IMR-90 (cell line): ENCODE measurements around the gene FAM110A.

Experiments used
- CEBPB ChIP-seq: IDR thresholded peaks from 2 replicates; pipeline ENCODE4 v1.6.1; 2012; ENCODE audit warnings: low read depth, low read length, improper control_type of control experiment
- FOS ChIP-seq: fragments of 150-350 bp; IDR thresholded peaks from 2 replicates; pipeline ENCODE4 v1.6.1; 2016; ENCODE audit warnings: low read depth, low read length
- MAFK ChIP-seq: IDR thresholded peaks from 2 replicates; pipeline ENCODE4 v1.6.1; 2012; ENCODE audit warnings: low read depth, low read length, improper control_type of control experiment
- POLR2A ChIP-seq: IDR thresholded peaks from 2 replicates; pipeline ENCODE4 v1.6.1; 2012; ENCODE audit warnings: mild to moderate bottlenecking, low read depth, low read length
- RAD21 ChIP-seq: IDR thresholded peaks from 2 replicates; pipeline ENCODE4 v1.6.1; 2012; ENCODE audit warnings: low read length, improper control_type of control experiment
- RCOR1 ChIP-seq: IDR thresholded peaks from 2 replicates; pipeline ENCODE4 v1.6.1; 2012; ENCODE audit warnings: mild to moderate bottlenecking, low read length, improper control_type of control experiment; ENCODE audit not compliant: insufficient replicate concordance
- SMC3 ChIP-seq: fragments of 150-350 bp; IDR thresholded peaks from 2 replicates; pipeline ENCODE4 v1.6.1; 2016; ENCODE audit warnings: low read depth, mild to moderate bottlenecking, antibody characterized with exemption, low read length, moderate library complexity
- TF ChIP-seq, protein P1 (sequence below): conservative IDR thresholded peaks from 2 replicates; pipeline ENCODE4 v1.5.1; 2012; ENCODE audit warnings: mild to moderate bottlenecking, low read depth, low read length, improper control_type of control experiment
- TF ChIP-seq, protein P2 (sequence below): fragments of 150-350 bp; IDR thresholded peaks from 2 replicates; pipeline ENCODE4 v1.6.1; 2017; ENCODE audit warnings: mild to moderate bottlenecking, antibody characterized with exemption, low read length, low read depth

DNA sequence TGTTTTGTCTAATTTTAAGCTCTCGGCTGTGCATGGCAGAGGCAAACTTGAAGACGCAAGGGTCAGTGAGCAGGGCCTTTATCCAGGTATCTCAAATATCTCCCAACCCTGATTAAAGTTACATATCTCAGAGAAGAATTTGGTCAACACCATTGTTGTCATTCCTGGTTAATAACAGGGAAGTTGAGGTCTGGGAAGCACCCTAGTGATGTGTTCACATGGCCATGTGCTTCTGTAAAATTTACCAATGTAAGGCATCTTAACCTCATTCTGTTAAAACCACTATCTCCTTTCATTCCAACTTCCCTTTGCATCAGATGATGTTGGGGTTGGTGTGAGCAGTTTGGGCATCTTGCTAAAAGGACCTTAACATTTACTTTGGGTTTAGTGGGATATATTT, 4.0 kb upstream of the FAM110A start:
- TF ChIP-seq, protein P1, sequence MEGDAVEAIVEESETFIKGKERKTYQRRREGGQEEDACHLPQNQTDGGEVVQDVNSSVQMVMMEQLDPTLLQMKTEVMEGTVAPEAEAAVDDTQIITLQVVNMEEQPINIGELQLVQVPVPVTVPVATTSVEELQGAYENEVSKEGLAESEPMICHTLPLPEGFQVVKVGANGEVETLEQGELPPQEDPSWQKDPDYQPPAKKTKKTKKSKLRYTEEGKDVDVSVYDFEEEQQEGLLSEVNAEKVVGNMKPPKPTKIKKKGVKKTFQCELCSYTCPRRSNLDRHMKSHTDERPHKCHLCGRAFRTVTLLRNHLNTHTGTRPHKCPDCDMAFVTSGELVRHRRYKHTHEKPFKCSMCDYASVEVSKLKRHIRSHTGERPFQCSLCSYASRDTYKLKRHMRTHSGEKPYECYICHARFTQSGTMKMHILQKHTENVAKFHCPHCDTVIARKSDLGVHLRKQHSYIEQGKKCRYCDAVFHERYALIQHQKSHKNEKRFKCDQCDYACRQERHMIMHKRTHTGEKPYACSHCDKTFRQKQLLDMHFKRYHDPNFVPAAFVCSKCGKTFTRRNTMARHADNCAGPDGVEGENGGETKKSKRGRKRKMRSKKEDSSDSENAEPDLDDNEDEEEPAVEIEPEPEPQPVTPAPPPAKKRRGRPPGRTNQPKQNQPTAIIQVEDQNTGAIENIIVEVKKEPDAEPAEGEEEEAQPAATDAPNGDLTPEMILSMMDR = no peak
- TF ChIP-seq RAD21 = no peak
- TF ChIP-seq RCOR1 = no peak
- no peak for TF ChIP-seq POLR2A
- no peak for TF ChIP-seq FOS
- TF ChIP-seq, protein P2, sequence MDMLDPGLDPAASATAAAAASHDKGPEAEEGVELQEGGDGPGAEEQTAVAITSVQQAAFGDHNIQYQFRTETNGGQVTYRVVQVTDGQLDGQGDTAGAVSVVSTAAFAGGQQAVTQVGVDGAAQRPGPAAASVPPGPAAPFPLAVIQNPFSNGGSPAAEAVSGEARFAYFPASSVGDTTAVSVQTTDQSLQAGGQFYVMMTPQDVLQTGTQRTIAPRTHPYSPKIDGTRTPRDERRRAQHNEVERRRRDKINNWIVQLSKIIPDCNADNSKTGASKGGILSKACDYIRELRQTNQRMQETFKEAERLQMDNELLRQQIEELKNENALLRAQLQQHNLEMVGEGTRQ = no peak
- TF ChIP-seq CEBPB = no peak
- no peak for TF ChIP-seq MAFK
- no peak for TF ChIP-seq SMC3
